H1 (cell line): ENCODE data around the gene NFX1. TPM values are rescaled to one million over a fixed set of nuclear protein-coding genes. Genes with fewer than 3 reads are reported as not detected.
"Not testable (repeated sequence)": the region's sequence is repeated elsewhere in the genome, so short reads cannot be mapped to it uniquely, and the experiment has no call there.

ENCODE experiments used
- CTCF ChIA-PET: fragments of 300-600 bp; sonication (Branson Sonifier 250); formaldehyde crosslinking; loops from one replicate; lab custom pipeline; 2021; ENCODE audit not compliant: partially characterized antibody; lab: Charles Lee
- POLR2A ChIA-PET: fragments of 300-600 bp; sonication (Branson Sonifier 250); formaldehyde crosslinking; loops from one replicate; lab custom pipeline; 2021; ENCODE audit warnings: inconsistent platforms; ENCODE audit not compliant: partially characterized antibody; lab: Charles Lee
- DNase-seq, 2 experiments: peaks; one replicate each; pipeline versions ENCODE4 v3.0.0 to v3.0.0-alpha.2; 2010 to 2022; ENCODE audit warnings: low spot score in 2 of 2, low read depth in 1 of 2, mixed read lengths in 1 of 2
- FAIRE-seq: peaks from 2 replicates; lab custom pipeline; 2011; peaks lifted over from hg19 to GRCh38; lab: Jason Lieb, UNC
- H2AFZ ChIP-seq: 2 replicates; pipeline ENCODE4 v1.8.1; 2012; ENCODE audit warnings: low read length, inconsistent platforms
- H2AK5ac ChIP-seq: 2 replicates; pipeline ENCODE4 v1.6.1; 2013; ENCODE audit warnings: low read depth, low read length
- H2BK120ac ChIP-seq: replicated peaks from 2 replicates; pipeline ENCODE3; 2013; ENCODE audit warnings: low read depth, low read length, inconsistent platforms
- H2BK12ac ChIP-seq: 2 replicates; pipeline ENCODE4 v1.6.1; 2013; ENCODE audit warnings: low read depth, low read length
- H2BK15ac ChIP-seq: 2 replicates; pipeline ENCODE4 v1.6.1; 2013; ENCODE audit warnings: low read length
- H2BK20ac ChIP-seq: 2 replicates; pipeline ENCODE4 v1.6.1; 2013; ENCODE audit warnings: low read length
- H2BK5ac ChIP-seq: 2 replicates; pipeline ENCODE4 v1.6.1; 2013; ENCODE audit warnings: low read depth, low read length
- H3K14ac ChIP-seq: 2 replicates; pipeline ENCODE4 v1.6.1; 2013; ENCODE audit warnings: inconsistent platforms; ENCODE audit not compliant: insufficient read length
- H3K18ac ChIP-seq: 2 replicates; pipeline ENCODE4 v1.6.1; 2013; ENCODE audit warnings: low read length; ENCODE audit errors: extremely low read depth
- H3K23ac ChIP-seq: 2 replicates; pipeline ENCODE4 v1.6.1; 2013; ENCODE audit warnings: inconsistent platforms; ENCODE audit not compliant: insufficient read length
- H3K23me2 ChIP-seq: 2 replicates; pipeline ENCODE4 v1.6.1; 2013; ENCODE audit warnings: low read depth, low read length
- H3K27ac ChIP-seq: 2 replicates; pipeline ENCODE4 v1.6.1; 2011; ENCODE audit warnings: low read depth, low read length, inconsistent platforms
- H3K27me3 ChIP-seq, 4 experiments: replicated peaks in 1 of 4; 1 replicate in 1 of 4; 2 replicates in 3 of 4; pipeline versions ENCODE4 v1.6.1 to v1.8.1; 2011 to 2013; ENCODE audit warnings: low read length in 3 of 4, mild to moderate bottlenecking in 3 of 4, inconsistent platforms in 2 of 4, mixed read lengths in 2 of 4, moderate library complexity in 1 of 4; ENCODE audit not compliant: control insufficient read depth in 3 of 4, insufficient read depth in 3 of 4; ENCODE audit errors: extremely low read depth in 1 of 4
- H3K36me3 ChIP-seq, 4 experiments: 2 replicates each; pipeline versions ENCODE4 v1.6.1 to v1.8.1; 2011 to 2013; ENCODE audit warnings: mild to moderate bottlenecking in 4 of 4, low read length in 3 of 4, moderate library complexity in 2 of 4, control low read depth in 1 of 4, inconsistent platforms in 1 of 4; ENCODE audit not compliant: insufficient read depth in 4 of 4, control insufficient read depth in 2 of 4
- H3K4ac ChIP-seq: replicated peaks from 2 replicates; pipeline ENCODE3; 2013; ENCODE audit warnings: low read length, low read depth, mixed read lengths, inconsistent platforms; ENCODE audit not compliant: insufficient read length
- H3K4me1 ChIP-seq, 4 experiments: replicated peaks in 1 of 4; 1 replicate in 1 of 4; 2 replicates in 3 of 4; pipeline versions ENCODE4 v1.6.1 to v1.8.1; 2011 to 2013; ENCODE audit warnings: low read length in 3 of 4, inconsistent platforms in 2 of 4, mixed read lengths in 1 of 4; ENCODE audit not compliant: insufficient read depth in 4 of 4, control insufficient read depth in 3 of 4
- H3K4me2 ChIP-seq, 2 experiments: 2 replicates each; pipeline versions ENCODE4 v1.6.1 to v1.8.1; 2011 to 2013; ENCODE audit warnings: low read depth in 2 of 2, low read length in 2 of 2, control low read depth in 1 of 2, inconsistent platforms in 1 of 2, mild to moderate bottlenecking in 1 of 2; ENCODE audit not compliant: insufficient read depth in 1 of 2
- H3K4me3 ChIP-seq, 4 experiments: fragments of 200-600, 300-600 bp in 1 of 4; sonication (generic), shearing (Covaris generic), sonication (Bioruptor Twin) in 1 of 4; 2 replicates each; pipeline versions ENCODE4 v1.5.1 to v1.8.1; 2011 to 2016; ENCODE audit warnings: low read length in 4 of 4, low read depth in 3 of 4, control low read depth in 2 of 4, inconsistent platforms in 2 of 4, mild to moderate bottlenecking in 2 of 4, mixed read lengths in 1 of 4, moderate library complexity in 1 of 4; ENCODE audit not compliant: insufficient read depth in 2 of 4; ENCODE audit errors: extremely low read depth in 1 of 4
- H3K56ac ChIP-seq: replicated peaks from 2 replicates; pipeline ENCODE3; 2013; ENCODE audit warnings: low read depth, mild to moderate bottlenecking, mixed read lengths, low read length, inconsistent platforms; ENCODE audit not compliant: insufficient read length
- H3K79me1 ChIP-seq: 2 replicates; pipeline ENCODE4 v1.6.1; 2013; ENCODE audit warnings: low read depth, low read length, control low read depth
- H3K79me2 ChIP-seq, 2 experiments: 2 replicates each; pipeline versions ENCODE4 v1.6.1 to v1.8.1; 2012 to 2013; ENCODE audit warnings: low read length in 2 of 2, mild to moderate bottlenecking in 2 of 2, inconsistent platforms in 1 of 2; ENCODE audit not compliant: insufficient read depth in 2 of 2, control insufficient read depth in 1 of 2
- H3K9ac ChIP-seq, 4 experiments: replicated peaks in 1 of 4; 1 replicate in 1 of 4; 2 replicates in 3 of 4; pipeline versions ENCODE4 v1.6.1 to v1.8.1; 2011 to 2013; ENCODE audit warnings: low read depth in 3 of 4, low read length in 3 of 4, control low read depth in 2 of 4, mild to moderate bottlenecking in 2 of 4, moderate library complexity in 2 of 4, inconsistent platforms in 1 of 4; ENCODE audit errors: extremely low read depth in 1 of 4
- H3K9me3 ChIP-seq, 2 experiments: 2 replicates each; pipeline versions ENCODE4 v1.6.1 to v1.8.1; 2012 to 2013; ENCODE audit warnings: mild to moderate bottlenecking in 2 of 2, moderate library complexity in 2 of 2, control low read depth in 1 of 2, inconsistent platforms in 1 of 2, low read depth in 1 of 2, low read length in 1 of 2, mixed read lengths in 1 of 2; ENCODE audit not compliant: insufficient read depth in 2 of 2
- H4K20me1 ChIP-seq, 2 experiments: replicated peaks in 1 of 2; 2 replicates each; pipeline versions ENCODE3 to v1.8.1; 2011 to 2013; ENCODE audit warnings: inconsistent platforms in 2 of 2, low read length in 2 of 2, mild to moderate bottlenecking in 1 of 2; ENCODE audit not compliant: insufficient read depth in 2 of 2, control insufficient read depth in 1 of 2
- H4K5ac ChIP-seq: 2 replicates; pipeline ENCODE4 v1.6.1; 2013; ENCODE audit warnings: low read length, low read depth, mixed read lengths, inconsistent platforms; ENCODE audit not compliant: insufficient read length
- H4K8ac ChIP-seq: 2 replicates; pipeline ENCODE4 v1.8.0; 2013; ENCODE audit warnings: mild to moderate bottlenecking, moderate library complexity, low read length, inconsistent platforms; ENCODE audit not compliant: insufficient read depth; ENCODE audit errors: extremely low read depth
- H4K91ac ChIP-seq: replicated peaks from 2 replicates; pipeline ENCODE3; 2013; ENCODE audit warnings: low read length, mixed read lengths, inconsistent platforms; ENCODE audit not compliant: insufficient read length
- WGBS, 2 experiments: shearing (Covaris generic) in 1 of 2; methylation state at CpG; one replicate each; pipeline versions ENCODE4 v1.1.6 to v1.1.7; 2013 to 2015; ENCODE audit warnings: low lambda C conversion rate in 2 of 2, mixed read lengths in 2 of 2, inconsistent platforms in 1 of 2, low coverage in 1 of 2, missing lambda C conversion rate in 1 of 2; ENCODE audit not compliant: insufficient replicate concordance in 2 of 2, insufficient coverage in 1 of 2, insufficient read length in 1 of 2; ENCODE audit errors: extremely low coverage in 1 of 2, missing lambda C conversion rate in 1 of 2; 5-methylcytosine and 5-hydroxymethylcytosine counted together
- polyA plus RNA-seq, 7 experiments: library from polyadenylated mRNA; depleted of rRNA in 3 of 7; stranded (reverse) in 5 of 7; unstranded in 2 of 7; fragments of >200 nt in 5 of 7; fragments of 200-250 nt in 2 of 7; gene quantifications; 1 replicate in 5 of 7; 2 replicates in 1 of 7; 4 replicates in 1 of 7; pipeline versions ENCODE4 v1.2.1 to v1.2.3, GENCODE V29; 2011 to 2013; ENCODE audit warnings: missing spikeins in 2 of 7, mixed read lengths in 2 of 7
- total RNA-seq: library from RNA; stranded (reverse); fragmentation: NEBNext Ultra II Directional; extraction: Animal tissue kit (Norgen Biotek cat#: 25700); gene quantifications from 2 replicates; pipeline ENCODE4 v1.2.1, GENCODE V29; 2021

Gene NFX1
- total and polyA plus RNA-seq, 2 of the 8 experiments (the other 6 are each of a cell fraction or from before 2014, with no cell fraction given), result 19.4 to 28.4 TPM

DNA sequence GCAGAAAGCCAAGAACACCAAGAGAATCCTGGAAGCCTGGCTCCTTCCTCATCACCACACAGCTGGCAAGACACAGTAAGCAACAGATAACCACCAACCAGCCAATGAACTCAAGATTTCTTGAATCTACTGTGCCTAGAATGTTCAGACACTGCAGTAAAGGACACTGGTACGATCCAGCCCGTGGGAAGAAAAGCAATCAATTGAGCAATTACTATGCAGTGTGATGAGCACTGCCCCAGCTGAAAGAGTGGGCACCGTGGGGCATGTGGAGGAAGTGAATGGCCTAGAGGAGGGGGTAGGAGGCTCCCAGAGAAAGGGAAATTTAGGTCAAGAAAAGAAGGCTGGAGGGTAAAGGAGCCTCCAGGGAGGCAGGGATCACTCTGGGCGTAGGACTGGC lies 107.5 kb downstream of the NFX1 start:
- H3K4me1 ChIP-seq, H3K4me2 ChIP-seq, H3K4me3 ChIP-seq, H2BK5ac ChIP-seq, H3K14ac ChIP-seq, FAIRE-seq, H2BK12ac ChIP-seq, POLR2A ChIA-PET, H3K79me2 ChIP-seq, H4K8ac ChIP-seq, H2AFZ ChIP-seq, H3K27ac ChIP-seq, H3K9me3 ChIP-seq, H3K56ac ChIP-seq, H2BK20ac ChIP-seq, H3K36me3 ChIP-seq, H3K23ac ChIP-seq, H3K18ac ChIP-seq, H4K91ac ChIP-seq, H4K20me1 ChIP-seq, H3K79me1 ChIP-seq, H2BK120ac ChIP-seq, H3K27me3 ChIP-seq, H2BK15ac ChIP-seq, H4K5ac ChIP-seq, H2AK5ac ChIP-seq, H3K9ac ChIP-seq, H3K23me2 ChIP-seq, H3K4ac ChIP-seq, DNase-seq: not testable (repeated sequence)
- WGBS, 2 experiments, result 76% methylated on average over 3 of the region's 4 CpGs; no CpG with 5 or more reads in 1 of the 2 experiments
- CTCF ChIA-PET, result interaction anchor here (0.6 to 3.8 kb wide), 3 partner anchors 23 to 69 kb away, joined by 3 to 11 read pairs (median 10); no protein-coding TSS in a partner anchor

GRCh38 chr9:33399047-33399446 lies 108.7 kb downstream of the NFX1 start:
- POLR2A ChIA-PET, H3K4me1 ChIP-seq, H3K79me2 ChIP-seq, H2BK12ac ChIP-seq, H2BK20ac ChIP-seq, H3K9ac ChIP-seq, H3K4me3 ChIP-seq, H2BK15ac ChIP-seq, DNase-seq, H3K27me3 ChIP-seq, H3K4ac ChIP-seq, H3K56ac ChIP-seq, H3K14ac ChIP-seq, H4K91ac ChIP-seq, H2BK120ac ChIP-seq, H3K36me3 ChIP-seq, H3K23ac ChIP-seq, H4K5ac ChIP-seq, H2AFZ ChIP-seq, H3K27ac ChIP-seq, H3K23me2 ChIP-seq, H4K8ac ChIP-seq, H4K20me1 ChIP-seq, H3K9me3 ChIP-seq, FAIRE-seq, H3K4me2 ChIP-seq, H3K79me1 ChIP-seq, H2AK5ac ChIP-seq, H3K18ac ChIP-seq, H2BK5ac ChIP-seq: not testable (repeated sequence)
- WGBS, 2 experiments, result 77% methylated on average over 4 of the region's 4 CpGs; no CpG with 5 or more reads in 1 of the 2 experiments
- CTCF ChIA-PET, result interaction anchor here (0.9 to 3.8 kb wide), 5 partner anchors 10 to 68 kb away, joined by 3 to 11 read pairs (median 10); no protein-coding TSS in a partner anchor
